HG03175 (cell line): ENCODE data around the gene IL36B.

Experiments
- ATAC-seq: cut with Tn5 transposase; IDR thresholded peaks from one replicate; pipeline ENCODE4 v1.9.1; 2021; ENCODE audit warnings: mild to moderate bottlenecking, moderate library complexity; ENCODE audit not compliant: unreplicated experiment

IL36B gene

GRCh38 chr2:113076954-113077669, 24.4 kb upstream of the IL36B start:
- no peak for ATAC-seq

- no peak for ATAC-seq
These were observed 22.9 kb upstream of the IL36B start for GRCh38 chr2:113075600-113075999.

- no peak for ATAC-seq
These were observed 22.4 kb upstream of the IL36B start for GRCh38 chr2:113075030-113075429.

GRCh38 chr2:113073325-113073834, 20.7 kb upstream of the IL36B start:
- ATAC-seq, result no peak

- no peak for ATAC-seq
These were observed 19.9 kb upstream of the IL36B start for GRCh38 chr2:113072584-113072983.

GRCh38 chr2:113070606-113070975, 17.9 kb upstream of the IL36B start:
- no peak for ATAC-seq

- ATAC-seq, result no peak
These were observed 17.3 kb upstream of the IL36B start for GRCh38 chr2:113069676-113070605.

- ATAC-seq, result no peak
These were observed 16.2 kb upstream of the IL36B start for GRCh38 chr2:113068706-113069485.

GRCh38 chr2:113068249-113068648, 15.6 kb upstream of the IL36B start:
- ATAC-seq, result no peak

GRCh38 chr2:113067681-113068080, 15.0 kb upstream of the IL36B start, which contains the start of gene IL1F10:
Gene IL1F10, plus strand, starts transcription at chr2:113067970. Its CDS starts 4,769 bp downstream, at chr2:113072739.
- ATAC-seq, result no peak

GRCh38 chr2:113064898-113065297, 12.2 kb upstream of the IL36B start:
- no peak for ATAC-seq

GRCh38 chr2:113064281-113064680, 11.6 kb upstream of the IL36B start:
- ATAC-seq, result no peak

- no peak for ATAC-seq
These were observed 9.5 kb upstream of the IL36B start for GRCh38 chr2:113061896-113062770.

GRCh38 chr2:113061241-113061640, 8.6 kb upstream of the IL36B start:
- no peak for ATAC-seq

- ATAC-seq, result no peak
These were observed 8.1 kb upstream of the IL36B start for GRCh38 chr2:113060796-113061195.

- no peak for ATAC-seq
These were observed 7.7 kb upstream of the IL36B start for GRCh38 chr2:113060396-113060795.

GRCh38 chr2:113058998-113059960, 6.6 kb upstream of the IL36B start, which contains the start of gene IL36RN:
Gene IL36RN, plus strand, starts transcription at chr2:113059198. Its CDS starts 241 bp downstream, at chr2:113059439.
- no peak for ATAC-seq

- no peak for ATAC-seq
These were observed 5.8 kb upstream of the IL36B start for GRCh38 chr2:113058411-113058994.
